GM19372 (cell line): ENCODE data around the gene TBC1D25.
"Not testable (repeated sequence)": the region's sequence is repeated elsewhere in the genome, so short reads cannot be mapped to it uniquely, and the experiment has no call there.

Source experiments
- ATAC-seq: cut with Tn5 transposase; IDR thresholded peaks from one replicate; pipeline ENCODE4 v1.9.1; 2021; ENCODE audit warnings: mild to moderate bottlenecking, low read depth, moderate library complexity; ENCODE audit not compliant: unreplicated experiment

TBC1D25 gene

GRCh38 chrX:48514868-48515460 lies 24.6 kb upstream of the TBC1D25 start:
- ATAC-seq, result no peak

DNA sequence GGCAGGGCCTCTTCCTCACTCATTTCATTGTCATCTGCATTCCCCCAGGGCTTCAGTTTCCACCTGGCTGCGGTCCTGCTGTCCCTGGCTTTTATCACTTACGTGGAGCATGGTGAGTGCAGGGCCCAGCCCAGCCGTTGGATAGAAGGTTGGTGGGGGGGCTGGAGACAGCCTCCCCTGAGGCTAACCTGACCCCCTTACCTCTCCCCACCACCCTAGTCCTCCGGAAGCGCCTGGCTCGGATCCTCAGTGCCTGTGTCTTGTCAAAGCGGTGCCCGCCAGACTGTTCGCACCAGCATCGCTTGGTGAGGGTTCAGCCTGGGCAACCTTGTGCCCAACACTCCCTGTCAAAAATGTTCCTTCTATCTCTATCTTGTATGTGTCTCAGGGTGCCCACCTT lies 23.7 kb upstream of the TBC1D25 start:
- ATAC-seq, result no peak

DNA sequence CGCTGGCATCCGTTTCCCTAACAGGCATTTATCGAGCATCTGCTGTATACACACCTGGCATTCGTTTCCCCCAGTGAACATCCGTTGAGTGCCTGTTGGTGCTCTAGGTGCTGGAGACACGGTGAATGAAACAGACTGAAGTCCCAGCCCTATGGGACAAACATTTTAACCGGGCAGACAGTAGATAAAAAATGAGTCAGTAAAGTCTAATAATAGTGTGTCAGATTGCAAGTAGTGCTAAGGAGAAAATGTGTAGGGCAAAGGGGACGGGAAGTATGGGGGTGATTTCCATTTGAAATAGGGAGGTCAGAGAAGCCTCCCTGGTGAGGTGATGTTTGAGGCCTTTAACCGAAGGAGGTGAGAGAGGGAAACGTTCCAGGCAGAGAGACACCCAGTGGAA lies 23.2 kb upstream of the TBC1D25 start:
- ATAC-seq, result no peak

GRCh38 chrX:48516987-48517386 lies 22.5 kb upstream of the TBC1D25 start:
- ATAC-seq, result no peak

- not testable (repeated sequence) for ATAC-seq
Observed at GRCh38 chrX:48519481-48519880, 20.0 kb upstream of the TBC1D25 start.

GRCh38 chrX:48520455-48520854 lies 19.1 kb upstream of the TBC1D25 start:
- no peak for ATAC-seq

DNA sequence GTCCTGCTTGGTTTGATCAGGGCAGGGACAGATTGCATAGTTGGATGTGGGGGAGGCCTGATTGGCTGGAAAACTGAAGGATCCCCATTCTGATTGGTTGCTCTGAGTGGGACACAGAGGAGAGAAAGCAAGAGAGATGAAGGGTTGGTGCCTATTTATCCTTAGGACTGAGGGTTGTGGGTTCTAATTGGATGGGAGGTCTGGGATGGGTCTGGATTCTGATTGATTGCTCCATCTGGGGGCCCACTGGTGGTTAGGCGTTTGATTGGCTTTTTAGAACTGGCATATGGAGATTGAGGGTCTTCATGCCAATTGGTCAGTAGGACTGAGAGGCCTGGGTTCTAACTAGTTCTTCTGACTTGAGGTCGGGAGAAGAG lies 18.6 kb upstream of the TBC1D25 start:
- no peak for ATAC-seq

- ATAC-seq, result peak; percentile 97
Observed at GRCh38 chrX:48521353-48522243, 17.9 kb upstream of the TBC1D25 start, which contains the start of gene EBP. Gene EBP (plus strand): TSS chrX:48521808. CDS start chrX:48523772, 1,964 bp downstream.

- ATAC-seq, result no peak
Observed at GRCh38 chrX:48522291-48522690, 17.2 kb upstream of the TBC1D25 start.

DNA sequence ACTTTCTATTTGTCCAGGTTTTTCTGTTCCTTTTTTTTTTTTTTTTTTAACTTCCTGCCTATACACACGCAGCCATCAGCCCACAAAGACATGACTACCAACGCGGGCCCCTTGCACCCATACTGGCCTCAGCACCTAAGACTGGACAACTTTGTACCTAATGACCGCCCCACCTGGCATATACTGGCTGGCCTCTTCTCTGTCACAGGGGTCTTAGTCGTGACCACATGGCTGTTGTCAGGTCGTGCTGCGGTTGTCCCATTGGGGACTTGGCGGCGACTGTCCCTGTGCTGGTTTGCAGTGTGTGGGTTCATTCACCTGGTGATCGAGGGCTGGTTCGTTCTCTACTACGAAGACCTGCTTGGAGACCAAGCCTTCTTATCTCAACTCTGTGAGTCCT lies 15.8 kb upstream of the TBC1D25 start:
- ATAC-seq, result no peak

DNA sequence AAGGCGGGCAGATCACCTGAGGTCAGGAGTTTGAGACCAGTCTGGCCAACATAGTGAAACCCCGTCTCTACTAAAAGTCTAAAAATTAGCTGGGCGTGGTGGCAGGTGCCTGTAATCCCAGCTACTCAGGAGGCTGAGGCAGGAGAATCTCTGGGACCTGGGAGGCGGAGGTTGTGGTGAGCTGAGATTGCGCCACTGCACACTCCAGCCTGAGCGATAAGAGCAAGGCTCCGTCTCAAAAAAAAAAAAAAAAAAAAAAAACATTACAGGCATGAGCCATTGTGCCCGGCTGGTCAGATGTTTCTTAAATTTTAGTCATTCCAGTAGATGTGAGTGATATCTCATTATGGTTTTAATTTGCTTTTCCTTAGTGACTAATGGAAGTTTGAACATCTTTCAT lies 13.7 kb upstream of the TBC1D25 start:
- ATAC-seq, result not testable (repeated sequence)

DNA sequence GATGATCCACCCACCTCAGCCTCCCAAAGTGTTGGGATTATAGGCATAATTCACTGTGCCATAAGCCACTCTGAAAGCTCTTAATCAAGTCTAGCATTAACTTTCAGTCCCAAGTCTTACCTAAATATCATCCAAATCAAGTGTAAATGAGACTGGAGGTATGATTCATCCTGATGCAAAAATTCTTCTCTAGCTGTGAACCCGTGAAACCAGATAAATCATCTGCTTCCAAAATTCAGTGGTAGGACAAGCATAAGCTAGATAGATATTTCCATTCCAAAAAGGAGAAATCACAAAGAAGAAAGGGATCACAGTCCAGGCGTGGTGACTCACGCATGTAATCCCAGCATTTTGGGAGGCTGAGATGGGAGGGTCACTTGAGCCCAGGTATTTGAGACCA lies 8.8 kb upstream of the TBC1D25 start:
- ATAC-seq, result no peak

GRCh38 chrX:48531358-48531959 lies 8.1 kb upstream of the TBC1D25 start:
- ATAC-seq, result no peak

GRCh38 chrX:48532161-48532560 lies 7.4 kb upstream of the TBC1D25 start:
- ATAC-seq, result no peak

DNA sequence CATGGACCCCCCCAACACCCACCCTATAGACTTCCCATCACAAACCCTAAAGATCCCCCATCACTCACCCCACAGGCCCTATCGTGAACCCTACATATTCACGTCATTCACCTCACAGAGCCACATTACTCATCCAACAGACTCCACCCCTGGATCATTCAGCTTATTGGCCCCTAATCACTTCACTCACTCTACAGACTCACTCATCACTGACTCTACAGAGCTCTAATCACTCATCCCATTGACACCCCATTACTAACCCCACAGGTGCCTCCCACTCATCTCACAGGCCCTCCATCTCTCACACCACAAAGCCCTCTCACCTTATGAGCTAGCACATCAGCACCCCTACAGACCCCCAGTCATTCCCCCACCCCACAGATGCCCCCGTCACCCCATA lies 6.3 kb upstream of the TBC1D25 start:
- ATAC-seq, result no peak

- ATAC-seq, result no peak
Observed at GRCh38 chrX:48538641-48539344, 721 bp upstream of the TBC1D25 start.

DNA sequence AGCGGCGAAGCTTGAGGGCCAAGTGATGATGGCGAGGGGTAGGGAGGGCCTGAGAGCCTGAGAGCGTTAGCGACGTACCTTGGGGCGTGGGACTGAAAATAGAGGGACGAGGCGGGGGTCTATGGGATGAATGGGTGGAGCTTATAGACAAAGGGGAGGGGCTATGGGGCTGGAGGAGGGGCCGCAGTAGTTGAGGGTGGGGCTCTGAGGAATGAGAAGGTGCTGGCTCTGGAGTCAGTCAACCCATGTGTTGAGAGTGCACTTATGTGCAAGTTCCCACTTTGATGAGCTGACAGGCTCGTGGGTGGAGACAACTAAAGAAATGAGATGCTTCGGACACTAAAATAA lies 488 bp downstream of the TBC1D25 start:
- peak; percentile 24 for ATAC-seq

GRCh38 chrX:48540480-48540879 lies 966 bp downstream of the TBC1D25 start:
- no peak for ATAC-seq

DNA sequence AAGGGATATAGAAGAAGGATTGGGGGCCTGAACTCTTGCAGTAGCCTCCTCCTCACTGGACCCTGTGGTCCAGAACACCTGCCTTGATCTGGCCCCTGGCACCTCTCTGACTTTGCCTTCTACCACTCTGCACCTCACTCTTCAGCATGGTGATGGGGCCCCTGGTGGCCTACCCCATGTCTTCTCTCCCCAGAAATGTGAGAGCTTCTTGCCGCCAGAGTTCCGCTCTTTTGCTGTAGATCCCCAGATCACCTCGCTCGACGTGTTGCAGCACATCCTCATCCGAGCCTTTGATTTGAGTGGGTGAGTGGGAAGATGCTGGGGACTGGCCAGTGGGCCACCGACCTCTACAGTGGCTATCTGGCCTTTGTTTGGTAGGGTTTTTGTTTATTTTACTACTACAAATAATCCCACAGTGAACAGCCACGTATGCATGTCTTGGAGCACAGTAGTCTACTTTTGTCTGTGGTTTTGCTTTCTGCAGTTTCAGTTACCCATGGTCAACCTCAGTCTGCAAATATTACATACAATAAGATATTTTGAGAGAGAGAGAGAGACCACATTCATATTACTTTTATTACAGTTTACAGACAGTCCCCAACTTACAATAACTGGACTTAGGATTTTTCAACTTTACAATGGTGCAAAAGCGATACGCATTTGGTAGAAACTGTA lies 1.8 kb downstream of the TBC1D25 start:
- ATAC-seq, result no peak

DNA sequence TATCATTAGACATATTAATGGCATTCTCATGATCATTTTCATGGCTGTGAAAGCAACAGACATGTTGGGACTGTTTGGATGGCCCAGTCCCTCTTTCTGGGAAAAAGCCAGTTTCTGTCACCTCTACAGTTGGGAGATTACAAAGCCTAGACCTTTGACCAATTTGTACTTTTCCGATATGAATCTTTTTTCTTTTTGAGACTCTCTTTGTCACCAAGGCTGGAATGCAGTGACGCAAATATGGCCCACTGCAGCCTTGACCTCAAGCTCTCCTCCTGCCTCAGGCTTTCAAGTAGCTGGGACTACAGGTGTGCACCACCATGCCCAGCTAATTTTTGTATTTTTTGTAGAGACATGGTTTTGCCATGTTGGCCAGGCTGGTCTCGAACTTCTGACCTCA lies 9.4 kb downstream of the TBC1D25 start:
- no peak for ATAC-seq
